NCI-H1436 (cell line): ENCODE results near the gene OSBPL1A.

Experiments
- DNase-seq: peaks from one replicate; lab custom pipeline; 2025; lab: John Stamatoyannopoulos, UW

OSBPL1A gene

GRCh38 chr18:24341361-24341760 is 56.3 kb downstream of the OSBPL1A start:
- DNase-seq, result no peak

GRCh38 chr18:24333084-24333483 is 64.5 kb downstream of the OSBPL1A start:
- no peak for DNase-seq

GRCh38 chr18:24326211-24326610 is 71.4 kb downstream of the OSBPL1A start:
- DNase-seq, result no peak

- DNase-seq, result no peak
Measured at GRCh38 chr18:24322584-24323136, 75.0 kb downstream of the OSBPL1A start.

- no peak for DNase-seq
Measured at GRCh38 chr18:24321071-24321470, 76.6 kb downstream of the OSBPL1A start.

GRCh38 chr18:24319757-24320156 is 77.9 kb downstream of the OSBPL1A start:
- no peak for DNase-seq

- DNase-seq, result no peak
Measured at GRCh38 chr18:24317370-24317769, 80.3 kb downstream of the OSBPL1A start.

- no peak for DNase-seq
Measured at GRCh38 chr18:24315170-24315569, 82.5 kb downstream of the OSBPL1A start.

- no peak for DNase-seq
Measured at GRCh38 chr18:24306201-24306600, 91.4 kb downstream of the OSBPL1A start.

GRCh38 chr18:24300703-24301102 is 96.9 kb downstream of the OSBPL1A start:
- no peak for DNase-seq

- DNase-seq, result no peak
Measured at GRCh38 chr18:24296276-24296675, 101.3 kb downstream of the OSBPL1A start.

- DNase-seq, result no peak
Measured at GRCh38 chr18:24293254-24293653, 104.4 kb downstream of the OSBPL1A start.

- no peak for DNase-seq
Measured at GRCh38 chr18:24278591-24278990, 119.0 kb downstream of the OSBPL1A start.

GRCh38 chr18:24277516-24278195 is 120.0 kb downstream of the OSBPL1A start:
- no peak for DNase-seq

GRCh38 chr18:24276994-24277393 is 120.6 kb downstream of the OSBPL1A start:
- DNase-seq, result no peak

GRCh38 chr18:24274837-24275236 is 122.8 kb downstream of the OSBPL1A start:
- DNase-seq, result no peak

GRCh38 chr18:24273596-24273995 is 124.0 kb downstream of the OSBPL1A start:
- no peak for DNase-seq

GRCh38 chr18:24272229-24272525 is 125.4 kb downstream of the OSBPL1A start:
- DNase-seq, result no peak

GRCh38 chr18:24271381-24272228 is 126.0 kb downstream of the OSBPL1A start:
- peak; percentile 46 for DNase-seq

- DNase-seq, result no peak
Measured at GRCh38 chr18:24270937-24271380, 126.7 kb downstream of the OSBPL1A start.

GRCh38 chr18:24270358-24270936 is 127.2 kb downstream of the OSBPL1A start:
- no peak for DNase-seq

GRCh38 chr18:24268784-24269550 is 128.7 kb downstream of the OSBPL1A start:
- DNase-seq, result no peak
